SW480 (cell line): ENCODE results near the gene CCDC93.
A peak's percentile ranks its signal among the peaks of the same experiment; 100 is the strongest.
"Not testable (repeated sequence)": the region's sequence is repeated elsewhere in the genome, so short reads cannot be mapped to it uniquely, and the experiment has no call there.

ENCODE experiments used
- DNase-seq: peaks from one replicate; pipeline ENCODE4 v3.0.0-alpha.2; 2016; ENCODE audit warnings: low spot score

The CCDC93 gene

GRCh38 chr2:118044854-118045253 is 31.0 kb upstream of the CCDC93 start:
- no peak for DNase-seq

- no peak for DNase-seq
These were observed 30.3 kb upstream of the CCDC93 start for GRCh38 chr2:118044103-118044716.

GRCh38 chr2:118040891-118041290 is 27.0 kb upstream of the CCDC93 start:
- no peak for DNase-seq

GRCh38 chr2:118032169-118033013 is 18.5 kb upstream of the CCDC93 start:
- peak; percentile 55 for DNase-seq

- no peak for DNase-seq
These were observed 17.7 kb upstream of the CCDC93 start for GRCh38 chr2:118031566-118031965.

- DNase-seq: no peak
These were observed 15.2 kb upstream of the CCDC93 start for GRCh38 chr2:118029025-118029424.

GRCh38 chr2:118021356-118021755 is 7.5 kb upstream of the CCDC93 start:
- no peak for DNase-seq

- no peak for DNase-seq
These were observed 6.0 kb upstream of the CCDC93 start for GRCh38 chr2:118019821-118020220.

GRCh38 chr2:118016911-118017310 is 3.0 kb upstream of the CCDC93 start:
- DNase-seq: no peak

GRCh38 chr2:118015761-118016160 is 1.9 kb upstream of the CCDC93 start:
- not testable (repeated sequence) for DNase-seq

GRCh38 chr2:118014492-118014824 is 588 bp upstream of the CCDC93 start:
- no peak for DNase-seq

- DNase-seq: peak; percentile 45
These were observed 598 bp downstream of the CCDC93 start for GRCh38 chr2:118013221-118013723.

- DNase-seq: no peak
These were observed 1.1 kb downstream of the CCDC93 start for GRCh38 chr2:118012778-118013177.

GRCh38 chr2:118010473-118010872 is 3.4 kb downstream of the CCDC93 start:
- DNase-seq: no peak

GRCh38 chr2:118006861-118007260 is 7.0 kb downstream of the CCDC93 start:
- DNase-seq: no peak

GRCh38 chr2:118006326-118006725 is 7.5 kb downstream of the CCDC93 start:
- no peak for DNase-seq

GRCh38 chr2:118003396-118003824 is 10.5 kb downstream of the CCDC93 start:
- DNase-seq: peak; percentile 68

GRCh38 chr2:118000041-118000440 is 13.8 kb downstream of the CCDC93 start:
- no peak for DNase-seq

GRCh38 chr2:117997872-117998454 is 15.9 kb downstream of the CCDC93 start:
- no peak for DNase-seq

GRCh38 chr2:117996525-117996924 is 17.3 kb downstream of the CCDC93 start:
- no peak for DNase-seq

GRCh38 chr2:117994729-117995128 is 19.1 kb downstream of the CCDC93 start:
- no peak for DNase-seq

- DNase-seq: no peak
These were observed 23.9 kb downstream of the CCDC93 start for GRCh38 chr2:117989854-117990438.

GRCh38 chr2:117987121-117987520 is 26.7 kb downstream of the CCDC93 start:
- DNase-seq: no peak
